Neural crest cell (in vitro differentiated cells): ENCODE data around the gene TP63. TPM values are rescaled to one million over a fixed set of nuclear protein-coding genes. Genes with fewer than 3 reads are reported as not detected.

Experiments used
- DNase-seq: peaks from one replicate; pipeline ENCODE4 v3.0.0; 2021; ENCODE audit warnings: low read depth, mixed read lengths, low spot score
- H3K27ac Mint-ChIP-seq: one replicate; pipeline ENCODE4 v1.8.0; 2021; ENCODE audit warnings: mild to moderate bottlenecking, mixed read lengths; ENCODE audit not compliant: unreplicated experiment
- H3K27me3 Mint-ChIP-seq: 2 replicates; pipeline ENCODE4 v1.8.0; 2021; ENCODE audit warnings: low read depth, mild to moderate bottlenecking, mixed read lengths
- H3K36me3 Mint-ChIP-seq: 2 replicates; pipeline ENCODE4 v1.8.0; 2021; ENCODE audit warnings: low read depth, mild to moderate bottlenecking, mixed read lengths
- H3K4me1 Mint-ChIP-seq: 2 replicates; pipeline ENCODE4 v1.8.0; 2021; ENCODE audit warnings: mixed read lengths
- H3K4me3 Mint-ChIP-seq: one replicate; pipeline ENCODE4 v1.8.0; 2021; ENCODE audit warnings: mild to moderate bottlenecking, mixed read lengths
- H3K9me3 Mint-ChIP-seq: 2 replicates; pipeline ENCODE4 v1.8.0; 2021; ENCODE audit warnings: mixed read lengths
- CTCF ChIP-seq: fragments of 200-600 bp; sonication (generic); conservative IDR thresholded peaks from 2 replicates; pipeline ENCODE4 v1.5.0; 2021; ENCODE audit warnings: antibody characterized with exemption, mild to moderate bottlenecking
- total RNA-seq: library from RNA; stranded (reverse); gene quantifications from 2 replicates; pipeline ENCODE4 v1.2.1, GENCODE V29; 2021

The TP63 gene
- total RNA-seq, 1 donor from 2014 or later, result 0.21 TPM

- Mint-ChIP-seq H3K36me3 (no peaks in the 10 kb centered on the region), H3K4me1 (no peaks in the 10 kb centered on the region)
- TF ChIP-seq CTCF, result no peak
Measured at GRCh38 chr3:189673535-189673934, 42.3 kb downstream of the TP63 start.

GRCh38 chr3:189674249-189674913 is 43.2 kb downstream of the TP63 start:
- no peak overlapping the region for H3K27ac Mint-ChIP-seq
- H3K9me3 Mint-ChIP-seq, result peaks cover 4% of the 10 kb centered on the region
- no peaks in the 10 kb centered on the region for H3K4me1 Mint-ChIP-seq
- no peaks in the 10 kb centered on the region for H3K36me3 Mint-ChIP-seq
- H3K4me3 Mint-ChIP-seq, result no peak overlapping the region
- TF ChIP-seq CTCF, result no peak
- H3K27me3 Mint-ChIP-seq, result peaks cover 16% of the 10 kb centered on the region
- DNase-seq, result no peak

More at GRCh38 chr3:189673535-189673934, 42.3 kb downstream of the TP63 start:
- H3K9me3 Mint-ChIP-seq, result peaks cover 4% of the 10 kb centered on the region
- DNase-seq, result no peak
- H3K27ac Mint-ChIP-seq, result no peak overlapping the region
- no peak overlapping the region for H3K4me3 Mint-ChIP-seq
- peaks cover 16% of the 10 kb centered on the region for H3K27me3 Mint-ChIP-seq

- peaks cover 6% of the 10 kb centered on the region for H3K9me3 Mint-ChIP-seq
- no peaks in the 10 kb centered on the region for H3K36me3 Mint-ChIP-seq
- peaks cover 7% of the 10 kb centered on the region for H3K27me3 Mint-ChIP-seq
- H3K27ac Mint-ChIP-seq, result no peak overlapping the region
- no peak for DNase-seq
- TF ChIP-seq CTCF, result no peak
- H3K4me3 Mint-ChIP-seq, result no peak overlapping the region
- no peaks in the 10 kb centered on the region for H3K4me1 Mint-ChIP-seq
Measured at GRCh38 chr3:189677667-189678066, 46.5 kb downstream of the TP63 start.

- no peak for TF ChIP-seq CTCF
- no peak for DNase-seq
- Mint-ChIP-seq H3K4me3 (no peak overlapping the region), H3K4me1 (no peaks in the 10 kb centered on the region), H3K36me3 (no peaks in the 10 kb centered on the region), H3K27ac (no peak overlapping the region), H3K27me3 (peaks cover 3% of the 10 kb centered on the region), H3K9me3 (peaks cover 6% of the 10 kb centered on the region)
Measured at GRCh38 chr3:189680723-189681122, 49.5 kb downstream of the TP63 start.

- DNase-seq, result no peak
- no peaks in the 10 kb centered on the region for H3K4me1 Mint-ChIP-seq
- H3K27me3 Mint-ChIP-seq, result peaks cover 3% of the 10 kb centered on the region
- TF ChIP-seq CTCF, result no peak
- no peaks in the 10 kb centered on the region for H3K36me3 Mint-ChIP-seq
- peaks cover 2% of the 10 kb centered on the region for H3K9me3 Mint-ChIP-seq
- no peak overlapping the region for H3K27ac Mint-ChIP-seq
- no peak overlapping the region for H3K4me3 Mint-ChIP-seq
Measured at GRCh38 chr3:189683546-189684255, 52.5 kb downstream of the TP63 start.
